Inferior parietal cortex (tissue), 1 donor: ENCODE data around the gene SPO11.
A peak's percentile ranks its signal among the peaks of the same experiment; 100 is the strongest.
"Not testable (repeated sequence)": the region's sequence is repeated elsewhere in the genome, so short reads cannot be mapped to it uniquely, and the experiment has no call there.

ENCODE experiments used
- DNase-seq: peaks from one replicate; pipeline ENCODE4 v3.0.0-alpha.2; 2016; ENCODE audit errors: extremely low spot score

SPO11 gene

GRCh38 chr20:57341663-57342062, 12.1 kb downstream of the SPO11 start:
- no peak for DNase-seq

- DNase-seq, result no peak
These were observed 13.2 kb downstream of the SPO11 start for GRCh38 chr20:57342829-57343228.

- peak; percentile 96 for DNase-seq
These were observed 16.9 kb downstream of the SPO11 start for GRCh38 chr20:57346477-57346876.

- DNase-seq, result no peak
These were observed 17.8 kb downstream of the SPO11 start for GRCh38 chr20:57347393-57347792.

GRCh38 chr20:57348200-57348921, 18.8 kb downstream of the SPO11 start:
- not testable (repeated sequence) for DNase-seq

GRCh38 chr20:57348922-57349574, 19.4 kb downstream of the SPO11 start:
- DNase-seq, result not testable (repeated sequence)

- DNase-seq, result no peak
These were observed 20.6 kb downstream of the SPO11 start for GRCh38 chr20:57350081-57350710.

GRCh38 chr20:57350726-57351041, 21.1 kb downstream of the SPO11 start:
- not testable (repeated sequence) for DNase-seq

GRCh38 chr20:57351042-57351783, 21.6 kb downstream of the SPO11 start, which contains the start of gene RAE1:
Gene RAE1 (plus strand): TSS chr20:57351255. CDS start chr20:57354039, 2,784 bp downstream.
- peak; percentile 97 for DNase-seq

GRCh38 chr20:57352305-57352704, 22.7 kb downstream of the SPO11 start:
- no peak for DNase-seq

- DNase-seq, result no peak
These were observed 23.7 kb downstream of the SPO11 start for GRCh38 chr20:57353351-57353750.

GRCh38 chr20:57361517-57361916, 31.9 kb downstream of the SPO11 start:
- DNase-seq, result no peak

- DNase-seq, result no peak
These were observed 34.8 kb downstream of the SPO11 start for GRCh38 chr20:57364451-57364850.

- DNase-seq, result no peak
These were observed 40.0 kb downstream of the SPO11 start for GRCh38 chr20:57369596-57369995.

GRCh38 chr20:57370316-57370715, 40.7 kb downstream of the SPO11 start:
- no peak for DNase-seq

- DNase-seq, result no peak
These were observed 41.8 kb downstream of the SPO11 start for GRCh38 chr20:57371363-57371762.

GRCh38 chr20:57372157-57372556, 42.6 kb downstream of the SPO11 start:
- no peak for DNase-seq

GRCh38 chr20:57372581-57373350, 43.2 kb downstream of the SPO11 start:
- DNase-seq, result no peak

- DNase-seq, result no peak
These were observed 44.8 kb downstream of the SPO11 start for GRCh38 chr20:57374343-57374930.

GRCh38 chr20:57374931-57375651, 45.5 kb downstream of the SPO11 start:
- no peak for DNase-seq
